HG03060 (cell line): ENCODE results near the gene MFSD2B.
"Not testable (repeated sequence)": the region's sequence is repeated elsewhere in the genome, so short reads cannot be mapped to it uniquely, and the experiment has no call there.

Experiments
- ATAC-seq: cut with Tn5 transposase; IDR thresholded peaks from one replicate; pipeline ENCODE4 v1.9.1; 2021; ENCODE audit warnings: low read depth, moderate number of reproducible peaks; ENCODE audit not compliant: unreplicated experiment

Gene MFSD2B, protein sequence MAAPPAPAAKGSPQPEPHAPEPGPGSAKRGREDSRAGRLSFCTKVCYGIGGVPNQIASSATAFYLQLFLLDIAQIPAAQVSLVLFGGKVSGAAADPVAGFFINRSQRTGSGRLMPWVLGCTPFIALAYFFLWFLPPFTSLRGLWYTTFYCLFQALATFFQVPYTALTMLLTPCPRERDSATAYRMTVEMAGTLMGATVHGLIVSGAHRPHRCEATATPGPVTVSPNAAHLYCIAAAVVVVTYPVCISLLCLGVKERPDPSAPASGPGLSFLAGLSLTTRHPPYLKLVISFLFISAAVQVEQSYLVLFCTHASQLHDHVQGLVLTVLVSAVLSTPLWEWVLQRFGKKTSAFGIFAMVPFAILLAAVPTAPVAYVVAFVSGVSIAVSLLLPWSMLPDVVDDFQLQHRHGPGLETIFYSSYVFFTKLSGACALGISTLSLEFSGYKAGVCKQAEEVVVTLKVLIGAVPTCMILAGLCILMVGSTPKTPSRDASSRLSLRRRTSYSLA

DNA sequence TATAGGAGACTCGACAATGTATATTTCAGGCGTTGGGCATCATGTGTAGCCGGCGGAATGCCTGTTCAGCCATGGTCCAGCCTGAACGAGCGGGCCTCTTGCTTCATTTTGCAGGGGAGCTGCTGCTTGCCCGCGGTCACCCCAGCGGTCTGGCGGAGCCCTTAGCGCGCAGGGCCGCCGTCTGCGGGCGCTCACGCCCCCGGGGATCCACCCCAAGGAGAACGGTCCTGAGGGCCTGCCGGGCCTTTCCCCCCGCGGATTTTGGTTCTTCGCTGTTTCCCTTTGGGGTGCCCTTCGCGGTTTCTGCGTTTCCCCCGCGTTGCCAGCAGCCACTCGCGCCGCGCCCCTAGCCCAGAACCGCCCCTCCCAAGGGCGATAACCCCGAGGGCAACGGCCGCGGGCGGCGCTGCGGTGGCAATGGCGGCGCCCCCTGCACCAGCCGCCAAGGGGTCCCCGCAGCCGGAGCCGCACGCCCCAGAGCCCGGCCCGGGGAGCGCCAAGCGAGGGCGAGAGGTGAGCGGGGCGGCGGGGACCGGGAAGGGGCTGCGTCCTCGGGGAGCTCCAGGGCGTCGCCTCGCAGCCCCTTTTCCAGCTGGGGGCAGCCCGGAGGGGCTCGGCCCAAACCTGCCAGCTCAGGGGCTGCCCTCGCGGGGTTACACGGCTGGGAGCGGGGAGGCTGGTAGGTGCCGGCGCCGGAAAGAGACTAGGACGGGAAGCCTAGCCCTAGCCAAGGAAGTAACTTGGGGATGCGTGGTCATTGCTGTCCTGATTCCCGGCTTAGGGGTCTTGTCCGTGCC is at the start of gene MFSD2B:
Gene MFSD2B (plus strand): TSS at position 406 of the 797 bp plus-strand sequence. CDS start 12 bp downstream, at position 418.
- ATAC-seq = no peak

DNA sequence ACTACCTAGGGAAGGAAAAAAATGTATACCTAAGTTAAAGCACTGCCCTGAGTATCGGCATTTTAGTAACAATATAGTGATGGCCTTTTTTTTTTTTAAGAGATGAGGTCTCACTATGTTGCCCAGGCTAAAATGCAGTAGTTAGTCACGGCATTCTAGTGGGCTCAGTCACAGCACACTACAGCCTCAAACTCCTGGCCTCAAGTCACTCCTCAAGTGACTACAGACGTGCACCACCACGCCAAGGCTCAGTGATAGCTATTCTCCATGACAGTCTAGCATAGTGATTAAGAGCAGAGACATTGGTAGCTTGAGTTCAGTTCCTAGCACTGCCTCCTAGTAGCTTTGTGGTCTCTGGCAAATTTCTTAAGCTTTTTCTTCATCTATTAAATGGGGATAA is 42.0 kb upstream of the MFSD2B start:
- ATAC-seq = no peak

DNA sequence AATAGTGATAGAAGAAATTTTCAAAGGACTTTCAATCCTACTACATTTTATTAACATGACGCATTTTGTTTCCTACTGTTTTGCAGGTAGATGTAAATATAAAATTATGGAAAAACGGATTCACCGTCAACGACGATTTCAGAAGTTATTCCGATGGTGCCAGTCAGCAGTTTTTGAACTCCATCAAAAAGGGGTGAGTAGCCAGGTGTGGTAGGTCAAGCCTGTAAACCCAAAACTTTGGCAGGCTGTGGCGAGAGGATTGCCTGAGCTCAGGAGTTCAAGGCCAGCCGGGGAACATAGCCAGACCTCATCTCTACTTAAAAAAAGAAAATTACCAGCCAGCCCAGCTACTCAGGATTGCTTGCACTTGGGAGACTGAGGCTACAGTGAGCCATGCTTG is 33.0 kb upstream of the MFSD2B start:
- ATAC-seq = no peak

DNA sequence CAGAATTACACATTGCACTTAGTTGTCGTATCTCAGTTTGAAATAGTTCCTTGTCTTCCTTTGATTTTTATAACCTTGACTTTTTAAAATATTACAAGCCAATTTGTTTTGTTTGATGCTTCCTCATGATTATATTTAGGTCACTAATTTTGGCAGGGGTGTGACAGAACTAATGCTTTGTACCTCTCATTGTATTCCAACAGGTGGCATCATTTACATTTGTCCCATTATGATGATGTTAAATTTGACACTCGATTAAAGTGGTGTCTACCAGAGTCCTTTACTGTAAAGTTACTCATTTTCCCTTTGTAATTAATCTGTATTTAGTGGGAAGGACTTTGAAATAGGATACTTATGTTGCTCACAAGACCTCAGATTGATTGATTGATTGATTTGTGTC is 21.5 kb upstream of the MFSD2B start:
- no peak for ATAC-seq

DNA sequence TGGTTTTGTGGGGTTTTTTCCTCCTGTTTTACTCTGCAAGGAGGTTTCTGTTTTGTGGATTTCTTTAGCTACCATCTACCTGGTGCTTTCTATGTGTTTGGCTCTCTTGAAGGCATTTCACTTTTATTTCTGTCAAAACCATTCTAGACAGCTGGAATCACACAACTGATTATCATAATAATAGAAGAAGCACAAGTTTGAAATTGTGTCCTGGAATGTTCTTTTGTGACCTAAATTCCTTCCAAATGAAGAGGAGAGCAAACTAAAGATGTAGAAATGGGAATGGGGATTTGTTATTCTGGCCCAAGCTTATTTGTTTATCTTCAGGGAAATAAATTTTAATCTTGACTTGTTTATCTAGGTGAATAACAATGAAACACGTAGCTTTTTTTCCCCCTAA is 17.0 kb upstream of the MFSD2B start:
- ATAC-seq = no peak

DNA sequence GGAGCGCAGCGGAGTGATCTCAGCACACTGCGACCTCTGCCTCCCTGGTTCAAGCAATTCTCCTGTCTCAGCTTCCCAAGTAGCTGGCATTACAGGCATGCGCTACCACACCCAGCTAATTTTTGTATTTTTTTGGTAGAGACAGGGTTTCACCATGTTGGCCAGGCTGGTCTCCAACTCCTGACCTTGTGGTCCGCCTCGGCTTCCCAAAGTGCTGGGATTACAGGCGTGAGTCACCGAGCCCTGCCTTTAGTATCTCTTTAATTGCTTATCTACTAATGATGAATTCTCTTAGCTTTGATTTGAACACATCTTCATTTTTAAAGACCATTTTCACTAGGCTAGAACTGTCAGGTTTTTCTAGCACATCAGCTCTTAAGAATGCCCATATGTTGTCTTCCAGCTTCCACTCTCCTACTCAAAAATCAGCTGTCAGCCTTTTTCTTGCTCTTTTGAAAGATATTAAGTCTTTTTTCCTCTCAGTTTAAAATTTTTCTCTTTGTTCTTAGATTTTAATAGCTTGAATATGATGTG is 16.1 kb upstream of the MFSD2B start:
- ATAC-seq = no peak

DNA sequence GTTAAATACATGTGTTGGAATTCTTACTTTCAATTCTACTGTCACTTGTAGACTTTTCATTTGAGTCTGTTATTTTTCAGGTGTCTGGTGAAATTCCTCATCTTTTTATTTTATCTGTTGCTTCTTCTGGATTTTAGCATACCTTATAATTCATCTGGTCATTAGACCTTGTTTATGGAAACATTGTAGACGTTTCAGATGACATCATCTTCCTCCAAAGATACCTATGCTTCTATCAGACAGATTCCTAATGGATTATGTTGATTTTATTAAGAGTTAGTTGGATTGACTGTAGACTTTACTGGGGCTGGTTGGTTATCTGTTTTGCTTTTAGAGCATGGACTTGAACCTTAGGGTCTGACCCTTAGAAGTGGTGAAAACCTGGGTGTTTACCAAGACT is 15.3 kb upstream of the MFSD2B start:
- no peak for ATAC-seq

DNA sequence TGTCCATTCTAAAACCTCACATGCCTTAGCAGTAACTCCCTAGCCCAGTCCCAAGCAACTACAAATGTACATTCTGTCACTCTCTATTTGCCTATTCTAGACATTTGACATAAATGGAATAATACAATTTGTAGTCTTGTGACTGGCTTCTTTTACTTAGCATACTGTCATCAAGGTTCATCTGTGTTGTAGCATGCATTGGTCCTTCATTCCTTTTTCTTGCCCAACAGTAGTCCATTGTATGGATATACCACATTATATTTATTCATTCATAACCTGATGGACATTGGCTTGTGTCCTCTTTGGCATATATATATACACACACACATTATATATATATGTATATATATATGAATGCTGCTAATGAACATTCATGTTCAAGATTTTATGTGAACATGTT is 2.2 kb upstream of the MFSD2B start:
- no peak for ATAC-seq

DNA sequence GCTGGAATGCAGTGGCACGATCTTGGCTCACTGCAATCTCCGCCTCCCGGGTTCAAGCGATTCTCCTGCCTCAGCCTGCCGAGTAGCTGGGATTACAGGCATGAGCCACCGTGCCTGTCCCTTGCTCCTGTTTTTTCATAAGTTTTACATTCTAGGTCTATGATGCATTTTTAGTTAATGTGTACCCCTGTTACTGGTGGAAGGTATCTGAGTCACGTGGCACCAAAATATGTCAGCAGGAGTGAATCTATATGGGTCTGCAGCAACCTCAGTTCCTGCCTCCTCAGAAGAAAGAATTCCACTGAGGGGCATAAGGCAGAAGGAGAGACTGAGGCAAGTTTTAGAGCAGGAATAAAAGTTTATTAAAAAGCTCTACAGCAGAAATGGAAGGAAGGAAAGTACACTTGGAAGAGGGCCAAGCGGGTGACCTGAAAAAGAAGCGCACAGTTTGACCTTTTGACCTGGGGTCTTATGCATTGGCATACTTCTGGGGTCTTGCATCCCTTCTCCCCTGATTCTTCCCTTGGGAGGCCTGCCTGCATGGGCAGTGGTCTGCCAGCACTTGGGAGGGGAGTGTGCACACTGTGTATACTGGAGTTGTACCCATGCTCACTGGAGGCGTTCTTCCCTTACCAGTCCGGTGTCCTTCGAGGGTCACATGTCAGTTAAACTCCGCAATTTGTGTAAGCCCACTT is 1.1 kb upstream of the MFSD2B start:
- no peak for ATAC-seq

DNA sequence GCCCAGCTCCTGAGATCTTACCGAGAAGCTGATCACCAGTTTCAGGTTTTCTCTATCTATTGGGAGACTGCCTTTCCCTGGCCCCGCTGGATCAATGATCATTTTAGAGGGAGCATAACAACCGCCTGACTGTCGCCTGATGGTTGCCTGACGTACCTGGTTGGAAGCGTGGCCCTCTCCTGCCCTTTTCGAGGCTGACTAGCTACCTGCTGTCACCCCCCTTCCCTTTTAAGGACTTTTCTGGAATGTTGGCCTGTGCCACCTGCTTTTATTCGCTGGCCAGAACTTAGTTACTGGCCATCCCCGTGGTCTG is 562 bp upstream of the MFSD2B start:
- no peak for ATAC-seq

DNA sequence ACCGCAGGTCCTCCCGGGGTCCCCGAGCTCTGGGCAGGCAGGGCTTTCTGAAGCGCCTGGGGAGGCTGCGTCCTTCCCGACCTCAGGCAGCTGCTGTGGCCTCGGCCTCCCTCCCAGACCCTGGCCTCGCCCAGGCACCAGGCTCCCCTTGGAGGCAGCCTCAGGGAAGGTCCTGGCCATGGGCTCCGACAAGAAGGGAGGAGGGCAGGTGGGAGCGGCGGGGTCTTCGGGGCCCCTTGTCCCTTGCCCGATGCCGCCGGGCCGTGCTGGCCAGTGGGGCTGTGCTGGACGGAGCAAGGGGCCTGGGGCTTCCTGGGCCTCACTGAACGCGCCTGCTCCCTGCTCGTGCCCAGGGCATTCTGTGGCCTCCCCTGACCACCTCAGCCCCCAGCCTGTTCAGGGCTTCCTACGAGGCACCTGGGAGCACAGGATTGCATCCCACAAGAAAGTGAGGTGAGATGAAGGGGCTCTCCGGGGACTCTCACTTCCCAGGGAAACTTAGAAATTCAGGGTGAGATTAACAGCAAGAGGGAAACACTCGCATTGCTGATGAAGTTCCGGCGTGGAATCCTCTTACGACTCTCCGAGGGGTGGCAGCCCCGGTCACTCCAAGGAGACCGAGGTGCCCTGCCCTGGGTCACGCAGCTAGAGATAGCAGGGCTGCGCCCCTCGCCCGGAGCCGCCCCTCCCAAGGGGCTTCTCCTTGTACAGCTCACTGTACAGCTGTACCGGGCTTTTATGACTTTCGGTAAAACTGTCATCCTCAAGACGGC is 778 bp downstream of the MFSD2B start:
- ATAC-seq = no peak

DNA sequence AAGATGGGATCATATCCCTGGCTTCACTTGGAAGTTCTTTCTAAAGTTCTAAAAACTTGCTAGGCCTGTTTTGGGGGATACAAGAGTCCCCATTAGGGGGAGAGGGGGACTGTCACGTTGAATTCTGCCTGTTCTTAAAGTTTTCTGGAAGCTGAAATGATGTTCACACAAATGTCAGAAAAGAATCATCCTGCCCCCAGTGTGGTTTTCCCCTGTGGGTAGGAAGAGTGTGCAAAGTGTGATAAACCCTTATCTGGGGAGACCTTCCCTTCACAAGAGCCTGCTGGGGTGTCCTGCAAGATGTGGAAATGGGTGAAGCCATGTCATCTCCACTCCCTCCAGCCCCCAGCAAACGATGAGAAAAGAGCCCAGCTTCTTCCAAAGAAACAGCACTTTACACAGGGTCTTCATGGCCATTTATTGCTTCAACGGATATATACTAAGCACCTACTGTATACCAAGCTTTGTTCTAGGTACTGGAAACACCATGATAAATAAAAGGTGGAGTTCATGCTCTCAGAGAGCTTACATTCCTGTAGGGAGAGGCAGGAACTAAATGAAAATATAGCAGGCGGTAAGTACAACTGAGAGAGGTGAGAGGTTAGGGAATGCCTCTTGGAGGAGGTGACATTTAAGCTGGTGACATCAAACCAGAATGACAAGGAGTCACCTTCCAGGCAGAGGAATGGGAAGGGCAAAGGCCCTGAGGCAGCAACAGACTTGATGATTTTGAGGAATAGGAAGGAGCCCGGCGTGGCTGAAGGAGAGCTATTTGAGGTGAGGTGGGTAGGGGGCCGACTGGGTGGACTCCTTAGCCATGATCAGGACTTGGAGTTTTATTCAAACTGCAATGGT is 1.6 kb downstream of the MFSD2B start:
- ATAC-seq = no peak

DNA sequence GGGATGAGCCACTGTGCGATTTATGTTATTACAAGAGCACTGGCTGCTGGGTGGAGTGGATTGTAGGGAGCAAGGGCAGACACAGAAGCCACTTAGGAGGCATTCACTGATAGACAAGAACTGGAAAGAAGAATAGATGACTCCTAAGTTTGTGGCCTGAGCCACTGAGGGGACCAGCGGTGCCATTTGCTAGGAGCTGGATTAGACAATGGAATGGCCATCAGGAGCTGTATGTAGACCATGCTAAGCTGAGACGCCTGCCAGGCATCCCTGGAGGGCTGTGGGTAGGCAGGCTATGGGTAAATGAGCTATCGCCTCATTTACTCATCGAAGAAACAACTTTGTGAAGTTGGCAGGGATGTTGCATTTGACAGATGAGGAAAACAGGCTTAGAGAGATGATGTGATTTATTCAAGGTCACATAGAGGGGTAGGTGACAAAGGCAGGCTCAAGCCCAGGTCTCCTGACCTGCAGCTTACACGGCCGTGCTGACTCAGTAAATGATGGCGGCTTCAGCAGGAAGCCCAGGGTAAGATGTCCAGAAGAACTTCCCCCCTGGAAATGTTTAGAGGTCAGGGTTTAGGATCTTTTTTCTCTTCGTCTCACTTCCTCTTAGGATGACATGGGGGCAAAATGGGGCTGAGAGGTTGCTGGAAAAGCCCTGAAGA is 2.8 kb downstream of the MFSD2B start:
- ATAC-seq = no peak

DNA sequence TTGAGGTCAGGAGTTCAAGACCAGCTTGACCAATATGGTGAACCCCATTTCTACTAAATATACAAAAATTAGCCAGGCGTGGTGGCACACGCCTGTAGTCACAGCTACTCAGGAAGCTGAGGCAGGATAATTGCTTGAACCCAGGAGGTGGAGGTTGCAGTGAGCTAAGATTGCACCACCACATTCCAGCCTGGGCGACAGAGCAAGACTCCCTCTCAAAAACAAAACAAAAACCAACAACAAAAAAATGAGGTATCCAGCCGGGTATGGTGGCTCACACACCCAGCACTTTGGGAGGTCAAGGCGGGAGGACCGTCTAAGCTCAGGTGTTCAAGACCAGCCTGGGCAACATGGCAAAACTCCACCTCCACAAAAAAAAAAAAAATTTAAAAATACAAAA is 5.0 kb downstream of the MFSD2B start:
- not testable (repeated sequence) for ATAC-seq

DNA sequence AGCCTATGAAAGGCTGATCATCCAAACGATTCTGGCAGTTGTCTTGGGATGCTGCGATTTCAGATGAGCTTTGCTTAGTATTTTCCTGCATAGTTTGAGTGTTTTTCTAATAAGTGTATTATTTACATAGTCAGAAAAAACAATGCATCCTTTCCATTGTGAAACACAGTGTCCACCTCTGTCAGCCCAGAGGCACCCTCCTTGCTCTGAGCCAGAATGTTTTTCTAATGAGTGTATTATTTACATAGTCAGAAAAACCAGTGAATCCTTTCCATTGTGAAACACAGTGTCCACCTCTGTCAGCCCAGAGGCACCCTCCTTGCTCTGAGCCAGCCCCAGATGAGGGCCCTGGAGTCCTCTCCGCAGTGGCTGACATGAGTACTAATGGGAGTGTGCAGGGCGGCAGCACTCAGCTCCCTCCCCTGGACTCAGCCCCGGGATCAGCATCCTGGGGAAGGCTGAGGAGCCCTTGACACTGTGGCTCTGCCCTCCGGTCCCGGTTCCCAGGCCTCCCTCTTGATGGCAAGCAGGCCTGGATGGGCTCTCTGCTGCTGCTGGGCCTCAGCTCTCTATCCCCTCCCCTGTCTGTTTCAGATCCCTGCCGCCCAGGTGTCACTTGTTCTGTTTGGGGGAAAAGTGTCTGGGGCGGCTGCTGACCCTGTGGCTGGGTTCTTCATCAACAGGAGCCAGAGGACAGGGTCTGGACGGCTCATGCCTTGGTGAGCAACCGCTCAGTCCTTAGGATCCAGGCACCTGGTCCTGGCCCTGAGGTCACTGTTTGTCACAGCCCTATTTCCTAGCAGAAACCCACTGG is 5.9 kb downstream of the MFSD2B start:
- ATAC-seq = no peak

DNA sequence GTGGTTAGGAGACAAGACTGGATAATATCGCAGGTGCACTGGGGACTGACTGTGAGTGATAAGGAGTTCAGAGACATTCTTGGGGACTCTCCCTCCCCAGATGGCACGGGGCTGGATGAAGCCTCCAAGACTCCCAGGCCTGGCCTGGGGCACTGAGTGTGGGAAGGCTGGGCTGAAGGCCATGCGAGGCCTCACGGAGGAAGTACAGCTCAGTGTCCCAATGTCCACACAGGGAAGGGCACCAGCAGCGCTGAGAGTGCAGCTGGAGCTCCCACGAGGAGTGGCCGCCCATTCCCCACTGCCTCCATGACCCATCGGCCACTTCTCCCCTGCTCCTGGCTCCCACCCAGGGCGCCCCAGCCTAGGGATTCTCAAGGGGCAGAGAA is 6.5 kb downstream of the MFSD2B start:
- no peak for ATAC-seq

DNA sequence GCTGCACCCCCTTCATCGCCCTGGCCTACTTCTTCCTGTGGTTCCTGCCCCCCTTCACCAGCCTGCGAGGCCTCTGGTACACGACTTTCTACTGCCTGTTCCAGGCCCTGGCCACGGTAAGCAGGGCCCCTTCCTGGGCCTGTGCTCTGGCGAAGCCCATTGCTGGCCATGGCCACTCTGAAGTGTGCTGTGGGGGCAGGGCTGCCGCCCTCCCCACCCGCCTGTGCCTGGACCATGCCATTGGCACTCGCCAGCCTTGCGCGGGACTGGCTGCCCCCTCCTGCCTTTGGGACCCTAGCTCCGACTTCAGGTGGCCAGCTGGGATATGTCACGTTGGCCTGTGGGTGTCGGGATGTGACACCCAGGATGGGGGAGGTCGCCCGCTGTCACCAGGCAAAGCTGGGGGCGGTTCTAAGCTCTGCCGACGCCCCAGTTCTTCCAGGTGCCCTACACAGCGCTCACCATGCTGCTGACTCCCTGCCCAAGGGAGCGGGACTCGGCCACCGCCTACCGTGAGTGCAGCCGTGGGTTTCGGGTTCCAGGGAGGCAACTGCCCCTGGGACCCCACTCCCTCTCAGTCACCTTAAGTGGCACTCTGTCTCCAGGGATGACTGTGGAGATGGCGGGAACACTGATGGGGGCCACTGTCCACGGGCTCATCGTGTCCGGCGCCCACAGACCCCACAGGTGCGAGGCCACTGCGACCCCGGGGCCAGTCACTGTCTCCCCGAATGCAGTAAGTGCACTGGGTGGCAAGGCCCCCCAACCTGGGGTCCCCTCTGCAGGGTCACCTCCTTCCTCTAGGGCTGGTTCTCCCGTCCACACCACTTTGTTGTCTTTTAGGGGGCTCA is 7.2 kb downstream of the MFSD2B start:
- no peak for ATAC-seq
